A549 (cell line): ENCODE results near the gene MAN2C1.

Experiments
- EP300 ChIP-seq, 2 experiments: fragments of >200 bp; sonication (Bioruptor Twin); formaldehyde crosslinking; IDR thresholded peaks; 2 replicates in 1 of 2; 3 replicates in 1 of 2; pipeline ENCODE4 v1.6.1; 2016 to 2017
- GATA3 ChIP-seq: IDR thresholded peaks from 2 replicates; pipeline ENCODE4 v1.6.1; 2012; ENCODE audit warnings: borderline replicate concordance
- KDM1A ChIP-seq: fragments of 200-600 bp; sonication (generic); IDR thresholded peaks from 2 replicates; pipeline ENCODE4 v1.6.1; 2016; ENCODE audit warnings: low read depth, mild to moderate bottlenecking
- POLR2A ChIP-seq: IDR thresholded peaks from 2 replicates; pipeline ENCODE4 v1.6.1; 2012; ENCODE audit warnings: mild to moderate bottlenecking, low read length
- RNF2 ChIP-seq: fragments of 200-600 bp; sonication (generic); IDR thresholded peaks from 2 replicates; pipeline ENCODE4 v1.6.1; 2016; ENCODE audit warnings: low read depth, mild to moderate bottlenecking, antibody characterized with exemption, moderate library complexity, borderline replicate concordance
- SMC3 ChIP-seq: fragments of >200 bp; sonication (Bioruptor Twin); formaldehyde crosslinking; IDR thresholded peaks from 3 replicates; pipeline ENCODE4 v1.6.1; 2018; ENCODE audit warnings: inconsistent platforms
- SREBF2 ChIP-seq: fragments of 450-650 bp; IDR thresholded peaks from 2 replicates; pipeline ENCODE4 v1.6.1; 2014; ENCODE audit warnings: mild to moderate bottlenecking, moderate library complexity
- TF ChIP-seq, protein P1 (sequence below): fragments of >200 bp; sonication (Bioruptor Twin); formaldehyde crosslinking; IDR thresholded peaks from 3 replicates; pipeline ENCODE4 v1.5.1; 2016

DNA sequence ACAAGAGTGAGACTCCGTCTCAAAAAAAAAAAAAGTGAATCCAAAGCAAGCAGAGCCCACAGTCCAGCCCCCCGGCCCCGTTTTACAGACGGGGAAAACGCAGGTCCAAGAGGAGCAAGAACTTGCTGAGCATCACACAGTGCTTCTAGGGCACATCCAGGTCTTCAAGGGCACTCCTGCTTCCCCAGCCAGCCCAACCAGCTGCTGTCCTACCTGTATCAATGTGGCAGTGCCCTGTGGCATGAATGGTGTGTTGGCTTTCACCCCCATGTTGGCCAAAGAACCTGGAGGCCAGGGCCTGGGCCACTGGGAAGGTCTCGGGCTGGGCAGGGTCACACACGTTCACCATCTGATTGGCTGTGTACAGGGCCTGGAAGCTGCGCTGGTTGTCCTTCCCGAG lies 4.6 kb downstream of the MAN2C1 start:
- TF ChIP-seq, protein P1, sequence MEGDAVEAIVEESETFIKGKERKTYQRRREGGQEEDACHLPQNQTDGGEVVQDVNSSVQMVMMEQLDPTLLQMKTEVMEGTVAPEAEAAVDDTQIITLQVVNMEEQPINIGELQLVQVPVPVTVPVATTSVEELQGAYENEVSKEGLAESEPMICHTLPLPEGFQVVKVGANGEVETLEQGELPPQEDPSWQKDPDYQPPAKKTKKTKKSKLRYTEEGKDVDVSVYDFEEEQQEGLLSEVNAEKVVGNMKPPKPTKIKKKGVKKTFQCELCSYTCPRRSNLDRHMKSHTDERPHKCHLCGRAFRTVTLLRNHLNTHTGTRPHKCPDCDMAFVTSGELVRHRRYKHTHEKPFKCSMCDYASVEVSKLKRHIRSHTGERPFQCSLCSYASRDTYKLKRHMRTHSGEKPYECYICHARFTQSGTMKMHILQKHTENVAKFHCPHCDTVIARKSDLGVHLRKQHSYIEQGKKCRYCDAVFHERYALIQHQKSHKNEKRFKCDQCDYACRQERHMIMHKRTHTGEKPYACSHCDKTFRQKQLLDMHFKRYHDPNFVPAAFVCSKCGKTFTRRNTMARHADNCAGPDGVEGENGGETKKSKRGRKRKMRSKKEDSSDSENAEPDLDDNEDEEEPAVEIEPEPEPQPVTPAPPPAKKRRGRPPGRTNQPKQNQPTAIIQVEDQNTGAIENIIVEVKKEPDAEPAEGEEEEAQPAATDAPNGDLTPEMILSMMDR: no peak
- no peak for TF ChIP-seq SREBF2
- TF ChIP-seq RNF2: no peak
- no peak for TF ChIP-seq EP300 (IDR thresholded peaks at IDR 0.05)
- no peak for TF ChIP-seq GATA3
- no peak for TF ChIP-seq POLR2A
- no peak for TF ChIP-seq SMC3
- TF ChIP-seq KDM1A: no peak
